ENCODE measurements around the gene RAB19. TPM values are rescaled to one million over a fixed set of nuclear protein-coding genes. Genes with fewer than 3 reads are reported as not detected.

The RAB19 gene, protein sequence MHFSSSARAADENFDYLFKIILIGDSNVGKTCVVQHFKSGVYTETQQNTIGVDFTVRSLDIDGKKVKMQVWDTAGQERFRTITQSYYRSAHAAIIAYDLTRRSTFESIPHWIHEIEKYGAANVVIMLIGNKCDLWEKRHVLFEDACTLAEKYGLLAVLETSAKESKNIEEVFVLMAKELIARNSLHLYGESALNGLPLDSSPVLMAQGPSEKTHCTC
- total RNA-seq, result not detected in 2 replicates

DNA sequence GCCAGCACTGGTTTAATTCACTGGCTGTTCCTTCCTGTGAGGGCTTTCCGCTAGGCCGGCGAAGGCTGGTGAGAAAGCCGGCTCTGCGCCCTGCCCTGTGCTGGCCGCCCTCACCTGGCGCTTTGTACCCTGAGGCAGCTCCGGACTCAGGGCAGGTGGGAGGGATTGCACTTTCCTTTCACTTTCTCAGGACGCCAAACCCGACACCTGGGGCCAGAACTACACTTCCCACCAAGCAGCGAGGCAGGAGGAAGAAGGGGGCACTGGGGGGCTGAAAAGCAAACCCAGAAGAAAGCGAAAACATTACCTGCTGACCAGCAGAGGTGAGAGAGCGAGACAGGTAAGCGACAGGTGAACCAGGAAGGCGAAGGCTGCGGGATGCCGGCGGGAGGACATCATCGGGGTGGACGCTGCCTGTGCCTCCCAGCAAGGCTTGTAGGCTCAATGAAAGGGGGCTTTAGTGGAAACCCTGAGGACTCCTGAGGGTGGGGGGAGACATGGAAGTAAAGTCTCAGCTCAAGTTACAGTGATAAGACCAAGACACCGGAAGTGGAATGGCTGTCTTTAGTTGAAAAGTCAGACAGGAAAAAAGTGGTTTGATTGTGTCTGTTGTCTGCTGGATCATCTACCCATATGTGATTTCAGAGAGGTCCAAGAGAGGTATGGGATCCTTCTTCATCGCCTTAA is at the start of gene RAB19:
Gene RAB19, plus strand, starts transcription at position 181 of the 687 bp plus-strand sequence. CDS start 3,589 bp downstream, outside the sequence.

DNA sequence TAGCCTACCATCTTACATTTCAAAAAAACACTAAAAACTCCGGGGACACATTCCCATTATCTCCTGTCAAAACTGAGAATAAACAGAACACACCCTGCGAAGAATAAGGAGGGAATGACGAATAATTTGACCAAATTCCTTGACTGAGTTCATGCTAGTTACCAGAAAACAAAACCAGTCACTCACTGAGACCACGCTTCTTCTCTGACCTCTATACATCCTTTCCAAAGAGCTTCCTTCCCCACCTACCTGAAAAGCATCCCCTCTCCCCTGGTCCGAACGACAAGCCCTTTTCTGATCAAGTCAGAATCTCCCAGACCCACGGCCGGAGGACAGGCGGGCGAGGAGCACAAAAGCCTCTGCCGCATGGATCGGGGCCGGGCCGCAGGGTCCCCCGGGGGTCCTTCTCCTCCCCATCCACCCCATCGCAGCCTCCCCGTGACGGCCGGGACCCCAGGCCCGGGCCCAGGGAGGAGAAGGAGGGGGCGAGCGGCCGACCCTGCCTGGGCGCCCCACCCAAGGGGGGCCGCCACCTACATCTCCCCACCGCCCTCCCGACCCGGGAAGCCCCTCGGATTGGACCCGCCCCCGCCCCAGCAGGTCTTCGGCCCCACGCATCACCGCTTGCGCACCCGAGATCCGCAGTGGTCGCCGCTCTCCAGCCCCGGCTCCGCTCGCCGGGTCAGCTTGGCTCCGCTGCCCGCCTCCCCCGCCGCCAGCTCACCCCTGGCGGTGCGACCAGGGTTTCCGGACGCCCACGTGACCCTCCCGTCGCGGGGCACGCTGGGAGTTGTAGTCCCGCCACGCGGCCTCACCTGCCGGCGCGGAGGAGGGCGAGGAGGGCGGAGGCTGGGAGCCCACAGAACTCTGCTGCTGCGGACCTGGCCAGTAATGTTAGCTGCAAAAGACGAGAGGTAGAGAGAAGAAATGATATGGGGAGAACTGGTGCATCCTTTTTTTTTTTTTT is 5.8 kb upstream of the RAB19 start, which contains the start of gene SLC37A3:
Gene SLC37A3, minus strand, starts transcription at position 747 of the 967 bp plus-strand sequence. CDS start 16,004 bp downstream, outside the sequence.

Other genes starting within 250 kb of the RAB19 start
- 3.7 and 4.8 TPM in 2 replicates for gene KDM7A, start 227.1 kb upstream of the RAB19 start, total RNA-seq
- 82.3 and 107 TPM in 2 replicates for gene SLC37A3, start 5.5 kb upstream of the RAB19 start, total RNA-seq
- gene MKRN1, start 75.4 kb downstream of the RAB19 start, total RNA-seq, result 66.6 and 71.4 TPM in 2 replicates
- gene DENND2A, start 236.8 kb downstream of the RAB19 start, total RNA-seq, result 13.1 and 22.2 TPM in 2 replicates

Measured in aortic smooth muscle cell (primary cell).